VCaP (cell line): ENCODE data around the gene HMGCR.
"Not testable (repeated sequence)": the region's sequence is repeated elsewhere in the genome, so short reads cannot be mapped to it uniquely, and the experiment has no call there.

Experiments
- H3K27ac ChIP-seq: fragments of 450-650 bp; 2 replicates; pipeline ENCODE4 v1.5.1; 2017
- CTCF ChIP-seq: fragments of 450-650 bp; conservative IDR thresholded peaks from 2 replicates; pipeline ENCODE4 v1.5.1; 2017; ENCODE audit warnings: mild to moderate bottlenecking, moderate library complexity

The HMGCR gene

GRCh38 chr5:75336615-75337336 lies at the start of gene HMGCR:
TSS of gene HMGCR (plus strand) at chr5:75337220. CDS start at chr5:75342606, 5,386 bp downstream.
- TF ChIP-seq CTCF, result no peak; the same call in none of the 2 replicates
- peak within 1 kb of the TSS; percentile 90 for H3K27ac ChIP-seq

GRCh38 chr5:75291844-75292243 lies 45.2 kb upstream of the HMGCR start:
- not testable (repeated sequence) for H3K27ac ChIP-seq

DNA sequence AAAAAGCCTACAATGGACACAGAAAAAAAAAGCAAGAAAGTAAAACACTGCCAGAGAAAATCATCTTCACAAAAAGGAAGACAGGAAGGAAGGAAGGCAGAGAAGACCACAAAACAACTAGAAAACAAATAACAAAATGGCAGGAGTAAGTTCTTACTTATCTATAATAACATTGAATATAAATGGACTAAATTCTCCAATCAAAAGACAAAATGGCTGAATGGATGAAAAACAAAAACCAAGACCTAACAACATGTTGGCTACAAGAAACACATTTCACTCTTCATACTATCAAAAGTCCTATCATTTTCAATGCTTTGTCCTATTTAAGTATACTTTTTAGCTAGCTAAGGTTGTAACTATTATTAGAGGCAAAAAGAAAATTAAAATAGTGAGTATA lies 36.9 kb upstream of the HMGCR start:
- no peak overlapping the region for H3K27ac ChIP-seq
- TF ChIP-seq CTCF, result no peak

- H3K27ac ChIP-seq, result no peak overlapping the region
- TF ChIP-seq CTCF, result no peak
These were observed 33.6 kb upstream of the HMGCR start for GRCh38 chr5:75303419-75303818.

GRCh38 chr5:75304486-75304885 lies 32.5 kb upstream of the HMGCR start:
- not testable (repeated sequence) for H3K27ac ChIP-seq

GRCh38 chr5:75306746-75307145 lies 30.3 kb upstream of the HMGCR start:
- TF ChIP-seq CTCF, result no peak
- H3K27ac ChIP-seq, result no peak overlapping the region

GRCh38 chr5:75310212-75310611 lies 26.8 kb upstream of the HMGCR start:
- no peak overlapping the region for H3K27ac ChIP-seq
- no peak for TF ChIP-seq CTCF

DNA sequence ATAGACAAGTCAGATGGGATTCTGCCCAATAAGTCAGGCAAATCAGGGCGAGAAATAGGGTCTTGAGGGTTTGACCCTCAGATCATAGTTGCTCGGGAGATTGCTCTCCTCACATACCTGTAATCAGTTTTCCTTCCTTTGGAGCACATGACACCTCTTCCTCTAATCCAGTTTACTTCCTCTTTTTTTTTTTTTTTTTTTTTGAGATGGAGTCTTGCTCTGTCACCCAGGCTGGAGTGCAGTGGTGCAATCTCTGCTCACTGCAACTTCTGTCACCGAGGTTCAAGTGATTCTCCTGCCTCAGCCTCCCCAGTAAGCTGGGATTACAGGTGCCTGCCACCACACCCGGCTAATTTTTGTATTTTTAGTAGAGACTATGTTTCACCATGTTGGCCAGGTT lies 17.9 kb upstream of the HMGCR start:
- not testable (repeated sequence) for H3K27ac ChIP-seq

DNA sequence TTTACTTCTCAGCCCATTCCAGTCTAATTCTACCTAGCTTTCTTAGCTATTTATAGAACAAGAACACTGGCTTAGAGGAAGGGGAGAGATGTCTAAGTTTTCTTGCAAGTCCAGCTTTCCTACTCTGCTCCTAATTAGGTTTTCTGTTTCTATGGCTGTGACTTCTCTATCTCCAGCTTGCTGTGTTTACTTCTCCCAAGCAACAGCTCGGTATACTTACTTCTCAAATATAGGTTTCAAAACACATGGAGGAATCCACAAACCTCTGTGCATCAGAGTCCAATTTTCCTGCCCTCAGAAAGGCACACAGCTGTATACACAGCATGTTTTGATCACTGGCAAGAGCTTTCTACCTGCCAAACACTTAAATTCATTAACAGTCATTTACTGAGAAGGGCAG lies 17.4 kb upstream of the HMGCR start:
- no peak overlapping the region for H3K27ac ChIP-seq
- no peak for TF ChIP-seq CTCF
